H9 (cell line): ENCODE data around the gene MITF. TPM values are rescaled to one million over a fixed set of nuclear protein-coding genes. Genes with fewer than 3 reads are reported as not detected.

ENCODE experiments used
- DNase-seq: peaks from one replicate; pipeline ENCODE4 v3.0.0-alpha.2; 2017
- H2AFZ ChIP-seq: one replicate; pipeline ENCODE4 v1.6.1; 2013; ENCODE audit warnings: mild to moderate bottlenecking, low read length, control low read depth, moderate library complexity
- H2AK5ac ChIP-seq: 2 replicates; pipeline ENCODE4 v1.6.1; 2013; ENCODE audit warnings: low read length, control low read depth, mixed read lengths; ENCODE audit not compliant: insufficient read length
- H2BK120ac ChIP-seq: one replicate; pipeline ENCODE4 v1.6.1; 2013; ENCODE audit warnings: low read depth, mild to moderate bottlenecking, low read length, control low read depth, inconsistent platforms; ENCODE audit not compliant: poor library complexity, severe bottlenecking
- H2BK12ac ChIP-seq: 2 replicates; pipeline ENCODE4 v1.6.1; 2013; ENCODE audit warnings: low read length, control low read depth, mixed read lengths, low read depth; ENCODE audit not compliant: insufficient read length
- H2BK15ac ChIP-seq: 2 replicates; pipeline ENCODE4 v1.6.1; 2013; ENCODE audit warnings: low read depth, low read length, control low read depth
- H2BK20ac ChIP-seq: one replicate; pipeline ENCODE4 v1.6.1; 2013; ENCODE audit warnings: low read depth, mild to moderate bottlenecking, low read length, control low read depth, inconsistent platforms; ENCODE audit not compliant: poor library complexity, severe bottlenecking
- H2BK5ac ChIP-seq: 2 replicates; pipeline ENCODE4 v1.6.1; 2013; ENCODE audit warnings: low read length, control low read depth, mixed read lengths; ENCODE audit not compliant: insufficient read length
- H3K14ac ChIP-seq: 2 replicates; pipeline ENCODE4 v1.6.1; 2013; ENCODE audit warnings: low read length, control low read depth; ENCODE audit not compliant: insufficient read depth
- H3K18ac ChIP-seq: 2 replicates; pipeline ENCODE4 v1.6.1; 2013; ENCODE audit warnings: low read depth, mild to moderate bottlenecking, mixed read lengths, low read length, control low read depth; ENCODE audit not compliant: insufficient read length
- H3K23ac ChIP-seq: 2 replicates; pipeline ENCODE4 v1.6.1; 2013; ENCODE audit warnings: low read length, control low read depth, mixed read lengths, low read depth; ENCODE audit not compliant: insufficient read length
- H3K23me2 ChIP-seq: 2 replicates; pipeline ENCODE4 v1.6.1; 2013; ENCODE audit warnings: low read depth, mild to moderate bottlenecking, mixed read lengths, low read length, control low read depth; ENCODE audit not compliant: insufficient read length, poor library complexity, severe bottlenecking
- H3K27ac ChIP-seq: 2 replicates; pipeline ENCODE4 v1.5.1; 2013; ENCODE audit warnings: low read length, control low read depth, mixed read lengths, low read depth; ENCODE audit not compliant: insufficient read length
- H3K27me3 ChIP-seq: 2 replicates; pipeline ENCODE4 v1.6.1; 2013; ENCODE audit warnings: low read length, control low read depth, inconsistent platforms; ENCODE audit not compliant: insufficient read depth
- H3K4ac ChIP-seq: 2 replicates; pipeline ENCODE4 v1.6.1; 2013; ENCODE audit warnings: low read depth, mild to moderate bottlenecking, control low read depth, inconsistent platforms, low read length, moderate library complexity
- H3K4me1 ChIP-seq: 2 replicates; pipeline ENCODE4 v1.6.1; 2013; ENCODE audit warnings: low read length, control low read depth, inconsistent platforms; ENCODE audit not compliant: insufficient read depth
- H3K4me2 ChIP-seq: 2 replicates; pipeline ENCODE4 v1.6.1; 2013; ENCODE audit warnings: low read length, control low read depth, mixed read lengths; ENCODE audit not compliant: insufficient read length, insufficient read depth
- H3K56ac ChIP-seq: 2 replicates; pipeline ENCODE4 v1.6.1; 2013; ENCODE audit warnings: low read depth, mild to moderate bottlenecking, mixed read lengths, low read length, control low read depth; ENCODE audit not compliant: insufficient read length
- H3K79me1 ChIP-seq: 2 replicates; pipeline ENCODE4 v1.6.1; 2013; ENCODE audit warnings: low read depth, mild to moderate bottlenecking, moderate library complexity, low read length, control low read depth, inconsistent platforms; ENCODE audit not compliant: insufficient read depth, poor library complexity, severe bottlenecking
- H3K79me2 ChIP-seq: 2 replicates; pipeline ENCODE4 v1.6.1; 2013; ENCODE audit warnings: low read length, control low read depth, inconsistent platforms; ENCODE audit not compliant: insufficient read depth
- H3K9ac ChIP-seq: 2 replicates; pipeline ENCODE4 v1.6.1; 2013; ENCODE audit warnings: low read length, control low read depth, mixed read lengths; ENCODE audit not compliant: insufficient read length; ENCODE audit errors: extremely low read depth
- H3K9me3 ChIP-seq: one replicate; pipeline ENCODE4 v1.6.1; 2013; ENCODE audit warnings: low read depth, low read length, inconsistent platforms; ENCODE audit not compliant: control insufficient read depth
- H3T11ph ChIP-seq: one replicate; pipeline ENCODE4 v1.6.1; 2013; ENCODE audit warnings: mild to moderate bottlenecking, low read length, control low read depth, inconsistent platforms
- H4K20me1 ChIP-seq: one replicate; pipeline ENCODE4 v1.6.1; 2013; ENCODE audit not compliant: control insufficient read depth, insufficient read length, insufficient read depth
- H4K5ac ChIP-seq: 2 replicates; pipeline ENCODE4 v1.6.1; 2013; ENCODE audit warnings: low read depth, mild to moderate bottlenecking, mixed read lengths, low read length, control low read depth; ENCODE audit not compliant: insufficient read length
- H4K8ac ChIP-seq: replicated peaks from 2 replicates; pipeline ENCODE4 v1.6.1; 2013; ENCODE audit warnings: low read length, control low read depth, mixed read lengths, low read depth; ENCODE audit not compliant: insufficient read length
- H4K91ac ChIP-seq: 2 replicates; pipeline ENCODE4 v1.6.1; 2013; ENCODE audit warnings: low read depth, mild to moderate bottlenecking, moderate library complexity, mixed read lengths, low read length, control low read depth; ENCODE audit not compliant: insufficient read length
- H3K27ac Mint-ChIP-seq, 3 experiments: 2 replicates in 2 of 3; 3 replicates in 1 of 3; pipeline ENCODE4 v1.8.0; 2020 to 2021; ENCODE audit warnings: mixed read lengths in 3 of 3, mild to moderate bottlenecking in 1 of 3, moderate library complexity in 1 of 3
- H3K27me3 Mint-ChIP-seq: 2 replicates; pipeline ENCODE4 v1.8.0; 2021; ENCODE audit warnings: low read depth, mild to moderate bottlenecking, moderate library complexity, mixed read lengths
- H3K36me3 Mint-ChIP-seq, 3 experiments: 2 replicates in 2 of 3; 3 replicates in 1 of 3; pipeline ENCODE4 v1.8.0; 2020 to 2021; ENCODE audit warnings: low read depth in 3 of 3, mixed read lengths in 3 of 3; ENCODE audit not compliant: insufficient read depth in 1 of 3
- H3K4me1 Mint-ChIP-seq, 2 experiments: 2 replicates each; pipeline ENCODE4 v1.8.0; 2020; ENCODE audit warnings: mixed read lengths in 2 of 2
- H3K4me3 Mint-ChIP-seq, 2 experiments: 2 replicates in 1 of 2; 3 replicates in 1 of 2; pipeline ENCODE4 v1.8.0; 2020 to 2021; ENCODE audit warnings: mild to moderate bottlenecking in 2 of 2, mixed read lengths in 2 of 2, moderate library complexity in 1 of 2
- H3K9me3 Mint-ChIP-seq, 2 experiments: 2 replicates in 1 of 2; 3 replicates in 1 of 2; pipeline ENCODE4 v1.8.0; 2020; ENCODE audit warnings: mild to moderate bottlenecking in 2 of 2, mixed read lengths in 2 of 2, moderate library complexity in 1 of 2
- WGBS: extraction: QIAGEN DNeasy Blood & Tissue Kit; methylation state at CpG from one replicate; pipeline ENCODE4 v1.1.7; 2013; ENCODE audit warnings: missing lambda C conversion rate, low lambda C conversion rate, mixed read lengths; ENCODE audit not compliant: insufficient read length; ENCODE audit errors: extremely low coverage; 5-methylcytosine and 5-hydroxymethylcytosine counted together
- total RNA-seq: library from RNA; stranded (reverse); gene quantifications from 2 replicates; pipeline ENCODE4 v1.2.1, GENCODE V29; 2021
- TF ChIP-seq, protein P1 (sequence below): fragments of 200-600 bp; sonication (generic); conservative IDR thresholded peaks from 3 replicates; pipeline ENCODE4 v1.8.0; 2021; ENCODE audit warnings: antibody characterized with exemption, mild to moderate bottlenecking

Gene MITF
- total RNA-seq, 1 experiment from 2014 or later, result 0.81 TPM

DNA sequence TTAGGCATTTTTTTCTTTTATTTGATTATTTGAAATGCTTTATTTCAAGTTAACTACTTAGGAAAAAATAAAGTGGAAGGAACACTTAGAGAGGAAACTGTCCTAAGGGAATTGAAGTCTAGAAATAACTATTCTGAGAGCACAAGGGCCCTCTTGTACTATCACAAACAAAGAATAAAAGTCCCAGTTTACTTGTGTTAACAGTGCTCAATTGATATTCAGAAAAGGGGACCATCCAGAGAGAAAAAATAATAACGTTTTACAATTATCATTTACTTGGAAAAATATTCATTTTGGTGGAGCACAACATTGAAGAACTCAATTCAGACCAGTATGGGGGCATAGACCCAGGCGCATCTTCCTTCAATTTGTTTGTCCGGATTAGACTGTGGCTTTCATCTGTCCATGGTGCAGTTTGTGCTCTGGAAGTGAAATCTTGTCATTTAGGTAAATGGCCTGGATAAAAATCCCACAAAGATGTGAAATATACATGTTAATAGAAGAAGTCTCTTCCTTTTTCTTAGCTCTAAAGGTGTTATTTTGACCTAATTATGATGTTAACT, 205.7 kb downstream of the MITF start:
- Histone ChIP-seq H3K4me2 (no peak overlapping the region), H4K91ac (no peak overlapping the region), H3K23me2 (no peaks in the 10 kb centered on the region), H2BK120ac (no peak overlapping the region), H3K23ac (no peak overlapping the region), H3K27me3 (no peaks in the 10 kb centered on the region), H4K20me1 (no peaks in the 10 kb centered on the region), H3K79me2 (no peaks in the 10 kb centered on the region), H2BK20ac (no peak overlapping the region), H3K79me1 (no peaks in the 10 kb centered on the region), H2BK12ac (no peak overlapping the region), H3T11ph (no peak overlapping the region), H4K8ac (no peak overlapping the region), H3K18ac (no peak overlapping the region), H3K14ac (no peak overlapping the region), H4K5ac (no peak overlapping the region), H2AK5ac (no peak overlapping the region), H3K4me1 (peaks cover 2% of the 10 kb centered on the region; the same call in 1 of the 2 replicates), H3K4ac (no peak overlapping the region), H2AFZ (no peak overlapping the region), H3K27ac (no peak overlapping the region), H3K9me3 (no peaks in the 10 kb centered on the region), H2BK5ac (no peak overlapping the region), H2BK15ac (no peak overlapping the region), H3K56ac (no peak overlapping the region), H3K9ac (no peak overlapping the region)
- no peak for DNase-seq
- no peaks in the 10 kb centered on the region for H3K9me3 Mint-ChIP-seq
- TF ChIP-seq, protein P1, sequence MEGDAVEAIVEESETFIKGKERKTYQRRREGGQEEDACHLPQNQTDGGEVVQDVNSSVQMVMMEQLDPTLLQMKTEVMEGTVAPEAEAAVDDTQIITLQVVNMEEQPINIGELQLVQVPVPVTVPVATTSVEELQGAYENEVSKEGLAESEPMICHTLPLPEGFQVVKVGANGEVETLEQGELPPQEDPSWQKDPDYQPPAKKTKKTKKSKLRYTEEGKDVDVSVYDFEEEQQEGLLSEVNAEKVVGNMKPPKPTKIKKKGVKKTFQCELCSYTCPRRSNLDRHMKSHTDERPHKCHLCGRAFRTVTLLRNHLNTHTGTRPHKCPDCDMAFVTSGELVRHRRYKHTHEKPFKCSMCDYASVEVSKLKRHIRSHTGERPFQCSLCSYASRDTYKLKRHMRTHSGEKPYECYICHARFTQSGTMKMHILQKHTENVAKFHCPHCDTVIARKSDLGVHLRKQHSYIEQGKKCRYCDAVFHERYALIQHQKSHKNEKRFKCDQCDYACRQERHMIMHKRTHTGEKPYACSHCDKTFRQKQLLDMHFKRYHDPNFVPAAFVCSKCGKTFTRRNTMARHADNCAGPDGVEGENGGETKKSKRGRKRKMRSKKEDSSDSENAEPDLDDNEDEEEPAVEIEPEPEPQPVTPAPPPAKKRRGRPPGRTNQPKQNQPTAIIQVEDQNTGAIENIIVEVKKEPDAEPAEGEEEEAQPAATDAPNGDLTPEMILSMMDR, result no peak
- H3K36me3 Mint-ChIP-seq, result no peaks in the 10 kb centered on the region
- H3K27me3 Mint-ChIP-seq, result no peaks in the 10 kb centered on the region
- no peak overlapping the region for H3K27ac Mint-ChIP-seq
- peaks cover 15 to 21% of the 10 kb centered on the region in 2 experiments for H3K4me1 Mint-ChIP-seq
- H3K4me3 Mint-ChIP-seq, result no peak overlapping the region
- no CpG with 5 or more reads among the region's 3 CpGs for WGBS
